GM19372 (cell line): ENCODE results near the gene DNAJC13.

Experiments used
- ATAC-seq: cut with Tn5 transposase; IDR thresholded peaks from one replicate; pipeline ENCODE4 v1.9.1; 2021; ENCODE audit warnings: mild to moderate bottlenecking, low read depth, moderate library complexity; ENCODE audit not compliant: unreplicated experiment

Gene DNAJC13

DNA sequence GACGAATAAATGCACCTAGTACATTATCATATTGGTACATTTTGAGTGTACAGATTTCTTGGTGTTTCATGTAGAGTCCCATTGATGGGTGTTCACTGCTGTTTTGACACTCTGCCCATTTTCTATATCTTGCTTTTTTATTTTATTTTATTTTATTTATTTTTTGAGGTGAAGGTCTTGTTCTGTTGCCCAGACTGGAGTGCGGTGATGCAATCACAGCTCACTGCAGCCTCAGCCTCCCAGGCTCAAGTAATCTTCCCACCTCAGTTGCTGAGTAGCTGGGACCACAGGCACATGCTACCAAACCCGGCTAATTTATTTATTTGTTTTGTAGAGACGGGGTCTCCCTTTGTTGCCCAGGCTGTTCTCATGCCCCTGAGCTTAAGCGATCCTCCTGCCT, 44.2 kb downstream of the DNAJC13 start:
- ATAC-seq = no peak

DNA sequence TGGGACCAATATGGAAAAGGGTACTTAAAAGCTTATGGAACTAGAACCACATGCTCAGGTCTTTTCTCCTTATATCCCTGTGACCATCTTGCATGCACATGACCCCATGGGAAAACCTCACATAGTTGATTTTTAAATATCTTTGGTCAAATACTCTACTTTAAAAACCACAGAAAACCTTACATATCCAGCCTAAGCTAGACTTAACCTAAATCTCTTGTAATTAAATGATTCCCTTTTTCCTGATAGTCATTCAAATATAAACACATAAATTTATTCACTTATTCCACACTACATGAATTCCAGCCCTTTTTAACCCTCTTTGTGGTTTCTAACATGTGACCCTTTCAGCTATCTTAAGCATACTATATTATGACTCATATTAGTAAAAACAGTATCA, 46.8 kb downstream of the DNAJC13 start:
- no peak for ATAC-seq

DNA sequence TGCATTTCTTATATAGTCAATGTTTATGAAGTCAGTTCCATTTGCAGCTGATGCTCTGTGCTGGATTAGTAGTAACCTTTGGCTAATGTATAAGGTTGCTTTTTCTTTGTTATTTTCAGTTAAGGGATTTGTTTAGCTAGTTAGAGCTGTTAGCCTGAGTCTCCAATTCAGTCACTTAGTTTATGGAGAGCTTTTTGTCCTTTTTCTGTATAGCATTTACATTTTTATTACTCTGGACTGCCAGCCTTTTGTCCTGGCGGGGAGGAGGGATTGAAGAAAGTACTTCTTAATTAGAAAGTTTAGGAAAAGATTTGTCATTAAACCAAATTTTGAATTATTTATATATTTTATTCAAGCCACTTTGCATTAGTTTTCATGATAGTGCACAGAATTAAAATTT, 52.0 kb downstream of the DNAJC13 start:
- no peak for ATAC-seq

DNA sequence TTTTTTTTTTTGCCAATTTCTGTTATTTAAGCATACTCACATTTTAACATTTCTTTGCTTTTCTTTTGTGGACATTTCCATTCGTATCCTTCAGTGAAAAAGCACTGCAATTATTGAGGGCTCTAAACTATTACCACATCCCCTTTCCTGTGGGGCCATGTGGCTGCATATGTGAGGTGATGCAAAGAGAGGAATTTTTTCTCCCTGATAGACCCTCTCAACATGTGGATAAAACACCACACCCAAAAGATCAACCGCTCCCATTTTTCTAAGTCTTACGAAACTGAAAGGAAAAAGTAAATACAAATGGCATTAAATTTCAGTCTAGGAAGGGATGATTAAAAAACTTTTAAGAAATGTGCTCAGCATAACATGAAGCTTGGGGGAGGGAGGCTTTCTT, 68.8 kb downstream of the DNAJC13 start:
- no peak for ATAC-seq

GRCh38 chr3:132488151-132488550, 70.8 kb downstream of the DNAJC13 start:
- ATAC-seq = no peak

- ATAC-seq = no peak
Measured at GRCh38 chr3:132499071-132499470, 81.8 kb downstream of the DNAJC13 start.

GRCh38 chr3:132503559-132503958, 86.3 kb downstream of the DNAJC13 start:
- ATAC-seq = no peak

DNA sequence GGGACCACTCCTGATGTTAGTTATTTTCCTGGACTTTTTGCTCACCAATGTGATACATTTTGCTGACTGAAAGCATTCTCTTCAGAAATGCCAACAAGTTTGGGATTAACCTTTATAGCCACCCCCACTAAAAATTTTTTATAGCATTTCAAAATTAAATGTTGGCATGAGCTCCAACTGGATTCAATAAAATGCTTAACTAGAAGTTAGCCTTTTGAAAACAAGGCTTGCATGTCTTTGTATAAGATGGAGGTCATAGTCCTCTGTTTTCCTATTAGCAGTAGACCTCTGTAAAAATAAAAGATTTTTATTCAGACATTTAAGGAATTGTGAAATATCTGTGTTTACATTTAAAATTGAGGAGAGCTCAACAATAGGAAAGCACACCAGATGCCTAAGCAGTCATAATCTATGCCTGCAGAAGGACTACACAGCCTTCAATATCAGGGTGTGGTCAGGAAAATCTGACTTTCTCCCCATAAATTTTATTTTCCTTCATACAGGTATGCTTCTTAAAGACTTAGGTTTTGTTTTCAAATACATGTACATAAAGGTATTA, 87.2 kb downstream of the DNAJC13 start:
- ATAC-seq = no peak

DNA sequence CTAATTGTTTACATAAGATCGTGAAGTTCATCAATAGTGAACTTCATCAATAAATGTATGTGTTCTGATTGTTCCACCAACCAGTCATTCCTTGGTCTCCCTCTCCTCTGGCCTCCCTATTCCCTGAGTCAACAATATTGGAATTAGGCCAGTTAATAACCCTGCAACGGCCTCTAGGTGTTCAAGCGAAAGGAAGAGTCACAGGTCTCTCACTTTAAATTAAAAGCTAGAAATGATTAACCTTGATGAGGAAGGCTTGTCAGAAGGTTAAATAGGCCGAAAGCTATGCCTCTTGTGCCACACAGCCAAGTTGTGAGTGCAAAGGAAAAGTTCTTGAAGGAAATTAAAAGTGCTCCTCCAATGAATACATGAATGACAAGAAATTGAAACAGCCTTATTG, 90.4 kb downstream of the DNAJC13 start:
- ATAC-seq = no peak

GRCh38 chr3:132509096-132509495, 91.8 kb downstream of the DNAJC13 start:
- ATAC-seq = no peak

DNA sequence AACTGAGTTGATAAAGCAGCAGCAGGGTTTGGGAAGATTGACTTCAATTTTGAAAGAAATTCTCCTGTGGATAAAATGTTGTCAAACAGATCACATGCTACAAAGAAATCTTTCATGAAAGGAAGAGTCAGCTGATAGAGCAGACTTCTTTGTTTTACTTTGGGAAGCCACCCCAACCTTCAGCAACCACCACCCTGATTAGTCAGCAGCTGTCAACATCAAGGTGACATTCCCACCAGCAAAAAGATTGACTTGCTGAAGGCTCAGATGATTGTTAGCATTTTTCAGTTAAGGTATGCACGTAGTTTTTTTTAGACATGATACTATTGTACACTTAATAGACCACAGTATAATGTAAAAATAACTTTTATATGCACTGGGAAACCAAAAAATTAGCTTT, 92.2 kb downstream of the DNAJC13 start:
- no peak for ATAC-seq

DNA sequence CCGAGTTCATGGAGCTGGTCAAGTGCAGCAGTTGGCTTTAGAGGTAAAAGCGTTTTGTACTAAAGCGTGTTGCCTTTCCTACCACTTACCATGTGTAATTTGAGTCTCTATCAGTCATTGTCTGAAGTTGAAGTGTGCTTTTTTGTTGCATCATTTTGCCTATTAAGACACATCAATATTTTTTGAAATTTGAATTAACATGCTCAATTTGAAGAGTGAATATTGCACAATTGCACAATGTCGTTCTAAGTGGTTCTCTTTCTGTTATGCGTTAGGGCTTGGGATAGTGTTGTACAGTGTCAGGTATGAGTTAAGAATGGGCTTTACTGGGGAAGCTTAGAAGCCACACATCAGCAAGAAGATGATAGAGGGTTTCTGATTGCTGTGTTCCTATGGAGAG, 95.8 kb downstream of the DNAJC13 start:
- no peak for ATAC-seq

- ATAC-seq = no peak
Measured at GRCh38 chr3:132517311-132517710, 100.0 kb downstream of the DNAJC13 start.

- ATAC-seq = no peak
Measured at GRCh38 chr3:132519914-132520313, 102.6 kb downstream of the DNAJC13 start.

DNA sequence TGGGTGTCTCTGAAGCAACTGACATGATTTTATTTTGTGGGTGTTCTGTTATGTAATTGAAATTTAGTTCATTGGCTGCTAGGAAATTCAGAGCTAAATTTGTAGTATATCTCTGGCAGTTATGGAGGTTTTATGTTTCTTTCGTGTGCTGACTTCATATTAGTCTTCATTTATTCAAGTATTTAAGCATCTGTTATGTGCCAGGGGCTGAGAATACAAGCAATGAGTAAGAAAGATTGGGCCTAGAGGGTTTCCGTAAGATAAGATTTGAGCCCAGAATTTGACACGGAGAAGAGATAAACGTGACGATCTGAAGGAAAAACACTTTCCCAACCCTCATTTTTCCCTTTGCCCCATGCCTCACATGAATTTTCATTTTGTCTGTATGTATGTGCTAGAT, 104.6 kb downstream of the DNAJC13 start:
- no peak for ATAC-seq

DNA sequence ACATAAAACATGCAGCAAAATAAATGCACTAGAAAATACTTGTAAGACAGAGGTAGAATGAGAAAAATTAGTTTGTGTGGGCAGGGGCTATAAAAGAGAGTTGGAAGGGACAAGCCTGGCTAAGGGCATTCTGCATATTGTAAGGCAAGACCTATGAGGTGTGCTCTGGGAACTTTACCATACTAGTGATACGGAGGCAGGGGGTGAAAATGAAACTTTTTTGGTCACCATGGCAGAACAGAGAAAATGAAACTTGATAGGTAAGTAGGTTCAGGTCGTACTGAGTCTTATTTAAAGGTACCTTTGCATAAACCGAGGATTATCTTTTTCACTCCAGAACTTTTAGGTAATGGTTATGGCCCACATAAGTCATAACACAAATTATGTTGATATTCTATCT, 105.1 kb downstream of the DNAJC13 start:
- peak; percentile 57 for ATAC-seq

- ATAC-seq = no peak
Measured at GRCh38 chr3:132530624-132531023, 113.3 kb downstream of the DNAJC13 start.

DNA sequence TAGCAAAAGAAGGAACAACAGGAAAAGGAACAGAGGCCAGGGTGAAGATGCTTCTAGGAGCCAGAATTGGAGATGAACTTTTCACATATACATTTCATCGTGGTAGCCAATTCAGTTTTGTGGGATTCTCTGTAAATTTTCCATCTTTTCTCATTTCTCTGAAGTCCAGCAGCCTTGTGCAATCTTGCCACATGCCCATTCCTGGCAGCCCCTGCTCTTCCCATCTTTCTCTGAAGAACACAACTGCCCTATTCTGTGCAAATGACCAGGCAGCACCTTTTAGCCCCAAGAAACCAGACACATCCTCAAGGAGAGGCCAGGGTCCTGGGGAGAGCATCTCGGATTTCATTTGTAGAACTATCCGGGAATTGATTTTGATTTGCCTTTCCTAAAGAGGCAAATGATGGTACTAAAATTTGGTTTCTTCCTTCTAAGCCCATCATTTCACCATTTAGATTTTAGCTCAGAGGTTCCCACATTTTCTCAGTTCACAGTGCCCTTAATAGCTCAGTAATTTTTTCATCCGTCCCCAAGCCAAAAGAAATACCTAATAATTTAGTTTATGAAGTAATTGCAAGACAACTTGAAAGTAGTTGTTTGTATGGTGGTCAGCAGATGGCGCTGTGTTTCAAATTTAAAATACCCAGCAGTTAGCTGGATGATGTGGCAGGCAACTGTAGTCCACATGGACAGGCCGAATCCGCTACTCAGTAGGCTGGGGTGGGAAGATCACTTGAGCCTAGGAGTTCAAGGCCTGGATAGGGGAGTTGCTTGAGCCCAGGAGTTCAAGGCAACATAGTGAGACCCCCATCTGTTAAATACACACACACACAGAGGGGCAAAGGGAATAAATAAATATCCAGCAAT, 118.5 kb downstream of the DNAJC13 start:
- ATAC-seq = no peak

DNA sequence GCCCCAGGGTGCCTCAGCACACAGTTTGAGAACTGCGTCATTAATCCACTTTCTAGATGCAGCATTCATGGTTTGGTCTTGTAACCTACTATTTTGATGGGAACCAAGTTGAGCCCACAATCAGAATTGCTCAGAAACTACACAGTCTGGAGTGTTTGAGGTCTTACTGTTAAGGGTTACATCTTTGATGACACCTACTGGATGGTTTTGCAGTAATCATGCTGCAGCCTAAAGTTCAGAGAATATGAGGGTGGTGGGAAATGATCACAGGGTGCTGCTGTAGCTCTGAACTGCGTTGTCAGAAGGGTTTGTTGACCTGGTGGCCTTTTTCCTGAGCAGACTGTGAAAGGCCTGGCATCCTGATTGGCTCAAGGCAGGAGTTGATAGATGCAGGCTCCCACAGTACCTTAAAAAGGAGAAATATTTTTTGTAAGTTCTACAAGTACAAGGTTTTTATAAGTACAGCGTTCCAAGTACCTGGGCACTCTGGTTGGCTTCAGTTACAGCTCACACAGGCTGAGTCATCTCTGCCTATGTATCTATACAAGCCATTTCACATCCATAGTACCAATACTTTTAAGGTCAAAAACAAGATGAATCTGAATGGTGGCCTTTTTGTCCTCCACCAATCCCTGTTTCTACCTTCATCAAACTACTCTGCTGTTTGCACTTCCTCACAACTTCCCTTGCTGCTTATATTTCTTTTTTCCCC, 119.3 kb downstream of the DNAJC13 start:
- no peak for ATAC-seq

DNA sequence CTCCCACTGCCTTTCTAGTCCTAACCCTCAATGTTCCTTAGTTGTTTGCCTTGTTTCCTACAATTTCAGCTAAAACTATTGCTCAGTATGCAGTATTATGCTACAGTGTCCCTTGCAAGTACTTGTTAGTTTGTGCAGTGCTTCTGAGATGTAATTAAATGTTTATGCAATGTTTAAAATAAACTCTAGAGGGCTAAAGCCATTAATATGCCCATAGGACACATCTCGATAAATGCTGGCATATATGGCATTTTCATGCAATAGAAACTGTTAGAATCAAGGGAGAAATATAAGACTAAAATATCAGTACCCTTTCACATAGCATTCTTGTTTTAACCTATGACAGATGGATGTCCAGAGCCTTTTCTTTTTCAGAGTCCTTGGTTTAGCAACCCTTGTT, 120.0 kb downstream of the DNAJC13 start:
- no peak for ATAC-seq

GRCh38 chr3:132538072-132538471, 120.8 kb downstream of the DNAJC13 start:
- ATAC-seq = no peak

DNA sequence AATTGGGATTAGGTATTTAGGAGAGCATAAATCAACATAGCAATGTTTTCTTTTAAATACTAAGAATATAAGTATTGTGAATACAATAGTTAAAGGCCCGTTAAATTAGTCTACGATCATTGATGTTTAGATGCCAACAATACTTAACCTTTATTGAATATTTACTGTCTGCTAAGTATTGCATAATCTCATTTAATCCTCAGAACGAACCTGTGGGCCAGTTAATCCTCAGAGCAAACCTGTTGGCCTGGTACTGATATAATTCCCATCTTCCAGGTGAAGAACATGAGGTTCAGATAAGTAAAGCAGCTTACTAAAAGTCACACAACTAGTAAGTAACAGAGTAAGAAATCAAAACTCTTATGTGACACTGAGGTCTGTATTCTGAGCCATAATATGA, 122.4 kb downstream of the DNAJC13 start:
- no peak for ATAC-seq
